H1 (cell line): ENCODE data around the gene ILF3. TPM values are rescaled to one million over a fixed set of nuclear protein-coding genes. Genes with fewer than 3 reads are reported as not detected.
A peak's percentile ranks its signal among the peaks of the same experiment; 100 is the strongest.

Experiments used
- CTCF ChIA-PET: fragments of 300-600 bp; sonication (Branson Sonifier 250); formaldehyde crosslinking; loops from one replicate; lab custom pipeline; 2021; ENCODE audit not compliant: partially characterized antibody; lab: Charles Lee
- POLR2A ChIA-PET: fragments of 300-600 bp; sonication (Branson Sonifier 250); formaldehyde crosslinking; loops from one replicate; lab custom pipeline; 2021; ENCODE audit warnings: inconsistent platforms; ENCODE audit not compliant: partially characterized antibody; lab: Charles Lee
- DNase-seq, 2 experiments: peaks; one replicate each; pipeline versions ENCODE4 v3.0.0 to v3.0.0-alpha.2; 2010 to 2022; ENCODE audit warnings: low spot score in 2 of 2, low read depth in 1 of 2, mixed read lengths in 1 of 2
- FAIRE-seq: peaks from 2 replicates; lab custom pipeline; 2011; peaks lifted over from hg19 to GRCh38; lab: Jason Lieb, UNC
- H2AFZ ChIP-seq: 2 replicates; pipeline ENCODE4 v1.8.1; 2012; ENCODE audit warnings: low read length, inconsistent platforms
- H2AK5ac ChIP-seq: 2 replicates; pipeline ENCODE4 v1.6.1; 2013; ENCODE audit warnings: low read depth, low read length
- H2BK120ac ChIP-seq: replicated peaks from 2 replicates; pipeline ENCODE3; 2013; ENCODE audit warnings: low read depth, low read length, inconsistent platforms
- H2BK12ac ChIP-seq: 2 replicates; pipeline ENCODE4 v1.6.1; 2013; ENCODE audit warnings: low read depth, low read length
- H2BK15ac ChIP-seq: 2 replicates; pipeline ENCODE4 v1.6.1; 2013; ENCODE audit warnings: low read length
- H2BK20ac ChIP-seq: 2 replicates; pipeline ENCODE4 v1.6.1; 2013; ENCODE audit warnings: low read length
- H2BK5ac ChIP-seq: 2 replicates; pipeline ENCODE4 v1.6.1; 2013; ENCODE audit warnings: low read depth, low read length
- H3K14ac ChIP-seq: 2 replicates; pipeline ENCODE4 v1.6.1; 2013; ENCODE audit warnings: inconsistent platforms; ENCODE audit not compliant: insufficient read length
- H3K18ac ChIP-seq: 2 replicates; pipeline ENCODE4 v1.6.1; 2013; ENCODE audit warnings: low read length; ENCODE audit errors: extremely low read depth
- H3K23ac ChIP-seq: 2 replicates; pipeline ENCODE4 v1.6.1; 2013; ENCODE audit warnings: inconsistent platforms; ENCODE audit not compliant: insufficient read length
- H3K23me2 ChIP-seq: 2 replicates; pipeline ENCODE4 v1.6.1; 2013; ENCODE audit warnings: low read depth, low read length
- H3K27ac ChIP-seq: 2 replicates; pipeline ENCODE4 v1.6.1; 2011; ENCODE audit warnings: low read depth, low read length, inconsistent platforms
- H3K27me3 ChIP-seq, 4 experiments: replicated peaks in 1 of 4; 1 replicate in 1 of 4; 2 replicates in 3 of 4; pipeline versions ENCODE4 v1.6.1 to v1.8.1; 2011 to 2013; ENCODE audit warnings: low read length in 3 of 4, mild to moderate bottlenecking in 3 of 4, inconsistent platforms in 2 of 4, mixed read lengths in 2 of 4, moderate library complexity in 1 of 4; ENCODE audit not compliant: control insufficient read depth in 3 of 4, insufficient read depth in 3 of 4; ENCODE audit errors: extremely low read depth in 1 of 4
- H3K36me3 ChIP-seq, 4 experiments: 2 replicates each; pipeline versions ENCODE4 v1.6.1 to v1.8.1; 2011 to 2013; ENCODE audit warnings: mild to moderate bottlenecking in 4 of 4, low read length in 3 of 4, moderate library complexity in 2 of 4, control low read depth in 1 of 4, inconsistent platforms in 1 of 4; ENCODE audit not compliant: insufficient read depth in 4 of 4, control insufficient read depth in 2 of 4
- H3K4ac ChIP-seq: replicated peaks from 2 replicates; pipeline ENCODE3; 2013; ENCODE audit warnings: low read length, low read depth, mixed read lengths, inconsistent platforms; ENCODE audit not compliant: insufficient read length
- H3K4me1 ChIP-seq, 4 experiments: replicated peaks in 1 of 4; 1 replicate in 1 of 4; 2 replicates in 3 of 4; pipeline versions ENCODE4 v1.6.1 to v1.8.1; 2011 to 2013; ENCODE audit warnings: low read length in 3 of 4, inconsistent platforms in 2 of 4, mixed read lengths in 1 of 4; ENCODE audit not compliant: insufficient read depth in 4 of 4, control insufficient read depth in 3 of 4
- H3K4me2 ChIP-seq, 2 experiments: 2 replicates each; pipeline versions ENCODE4 v1.6.1 to v1.8.1; 2011 to 2013; ENCODE audit warnings: low read depth in 2 of 2, low read length in 2 of 2, control low read depth in 1 of 2, inconsistent platforms in 1 of 2, mild to moderate bottlenecking in 1 of 2; ENCODE audit not compliant: insufficient read depth in 1 of 2
- H3K4me3 ChIP-seq, 4 experiments: fragments of 200-600, 300-600 bp in 1 of 4; sonication (generic), shearing (Covaris generic), sonication (Bioruptor Twin) in 1 of 4; 2 replicates each; pipeline versions ENCODE4 v1.5.1 to v1.8.1; 2011 to 2016; ENCODE audit warnings: low read length in 4 of 4, low read depth in 3 of 4, control low read depth in 2 of 4, inconsistent platforms in 2 of 4, mild to moderate bottlenecking in 2 of 4, mixed read lengths in 1 of 4, moderate library complexity in 1 of 4; ENCODE audit not compliant: insufficient read depth in 2 of 4; ENCODE audit errors: extremely low read depth in 1 of 4
- H3K56ac ChIP-seq: replicated peaks from 2 replicates; pipeline ENCODE3; 2013; ENCODE audit warnings: low read depth, mild to moderate bottlenecking, mixed read lengths, low read length, inconsistent platforms; ENCODE audit not compliant: insufficient read length
- H3K79me1 ChIP-seq: 2 replicates; pipeline ENCODE4 v1.6.1; 2013; ENCODE audit warnings: low read depth, low read length, control low read depth
- H3K79me2 ChIP-seq, 2 experiments: 2 replicates each; pipeline versions ENCODE4 v1.6.1 to v1.8.1; 2012 to 2013; ENCODE audit warnings: low read length in 2 of 2, mild to moderate bottlenecking in 2 of 2, inconsistent platforms in 1 of 2; ENCODE audit not compliant: insufficient read depth in 2 of 2, control insufficient read depth in 1 of 2
- H3K9ac ChIP-seq, 4 experiments: replicated peaks in 1 of 4; 1 replicate in 1 of 4; 2 replicates in 3 of 4; pipeline versions ENCODE4 v1.6.1 to v1.8.1; 2011 to 2013; ENCODE audit warnings: low read depth in 3 of 4, low read length in 3 of 4, control low read depth in 2 of 4, mild to moderate bottlenecking in 2 of 4, moderate library complexity in 2 of 4, inconsistent platforms in 1 of 4; ENCODE audit errors: extremely low read depth in 1 of 4
- H3K9me3 ChIP-seq, 2 experiments: 2 replicates each; pipeline versions ENCODE4 v1.6.1 to v1.8.1; 2012 to 2013; ENCODE audit warnings: mild to moderate bottlenecking in 2 of 2, moderate library complexity in 2 of 2, control low read depth in 1 of 2, inconsistent platforms in 1 of 2, low read depth in 1 of 2, low read length in 1 of 2, mixed read lengths in 1 of 2; ENCODE audit not compliant: insufficient read depth in 2 of 2
- H4K20me1 ChIP-seq, 2 experiments: replicated peaks in 1 of 2; 2 replicates each; pipeline versions ENCODE3 to v1.8.1; 2011 to 2013; ENCODE audit warnings: inconsistent platforms in 2 of 2, low read length in 2 of 2, mild to moderate bottlenecking in 1 of 2; ENCODE audit not compliant: insufficient read depth in 2 of 2, control insufficient read depth in 1 of 2
- H4K5ac ChIP-seq: 2 replicates; pipeline ENCODE4 v1.6.1; 2013; ENCODE audit warnings: low read length, low read depth, mixed read lengths, inconsistent platforms; ENCODE audit not compliant: insufficient read length
- H4K8ac ChIP-seq: 2 replicates; pipeline ENCODE4 v1.8.0; 2013; ENCODE audit warnings: mild to moderate bottlenecking, moderate library complexity, low read length, inconsistent platforms; ENCODE audit not compliant: insufficient read depth; ENCODE audit errors: extremely low read depth
- H4K91ac ChIP-seq: replicated peaks from 2 replicates; pipeline ENCODE3; 2013; ENCODE audit warnings: low read length, mixed read lengths, inconsistent platforms; ENCODE audit not compliant: insufficient read length
- POLR2AphosphoS5 ChIP-seq: IDR thresholded peaks from 2 replicates; pipeline ENCODE4 v1.6.1; 2011; ENCODE audit warnings: low read depth, low read length
- SP1 ChIP-seq: IDR thresholded peaks from 2 replicates; pipeline ENCODE4 v1.6.1; 2011; ENCODE audit warnings: low read depth, low read length
- WGBS, 2 experiments: shearing (Covaris generic) in 1 of 2; methylation state at CpG; one replicate each; pipeline versions ENCODE4 v1.1.6 to v1.1.7; 2013 to 2015; ENCODE audit warnings: low lambda C conversion rate in 2 of 2, mixed read lengths in 2 of 2, inconsistent platforms in 1 of 2, low coverage in 1 of 2, missing lambda C conversion rate in 1 of 2; ENCODE audit not compliant: insufficient replicate concordance in 2 of 2, insufficient coverage in 1 of 2, insufficient read length in 1 of 2; ENCODE audit errors: extremely low coverage in 1 of 2, missing lambda C conversion rate in 1 of 2; 5-methylcytosine and 5-hydroxymethylcytosine counted together
- polyA plus RNA-seq, 7 experiments: library from polyadenylated mRNA; depleted of rRNA in 3 of 7; stranded (reverse) in 5 of 7; unstranded in 2 of 7; fragments of >200 nt in 5 of 7; fragments of 200-250 nt in 2 of 7; gene quantifications; 1 replicate in 5 of 7; 2 replicates in 1 of 7; 4 replicates in 1 of 7; pipeline versions ENCODE4 v1.2.1 to v1.2.3, GENCODE V29; 2011 to 2013; ENCODE audit warnings: missing spikeins in 2 of 7, mixed read lengths in 2 of 7
- total RNA-seq: library from RNA; stranded (reverse); fragmentation: NEBNext Ultra II Directional; extraction: Animal tissue kit (Norgen Biotek cat#: 25700); gene quantifications from 2 replicates; pipeline ENCODE4 v1.2.1, GENCODE V29; 2021

ILF3 gene
- total and polyA plus RNA-seq, 2 of the 8 experiments (the other 6 are each of a cell fraction or from before 2014, with no cell fraction given): 291 to 695 TPM

- no peak overlapping the region for H3K14ac ChIP-seq
- no peak overlapping the region for H2BK120ac ChIP-seq
- peaks cover 4 to 91% of the 10 kb centered on the region in 2 experiments; a peak in 3 of 4 replicates for H3K79me2 ChIP-seq
- H3K4me1 ChIP-seq: no peaks in the 10 kb centered on the region; a peak in 2 of 7 replicates
- no peak overlapping the region for H3K23ac ChIP-seq
- no peaks in the 10 kb centered on the region for H3K27me3 ChIP-seq
- no peak overlapping the region for H2BK15ac ChIP-seq
- TF ChIP-seq SP1 (no peak), POLR2AphosphoS5 (peak; percentile 71; the same call in 1 of the 2 replicates)
- H3K9ac ChIP-seq: no peak overlapping the region
- no peaks in the 10 kb centered on the region for H3K9me3 ChIP-seq
- peaks cover 27 to 37% of the 10 kb centered on the region in 2 experiments for H4K20me1 ChIP-seq
- no peak overlapping the region for H4K91ac ChIP-seq
- H2BK12ac ChIP-seq: no peak overlapping the region
- H3K4ac ChIP-seq: no peak overlapping the region
- ChIA-PET CTCF (interaction anchor here (0.5 to 3.5 kb wide), 6 partner anchors 22 to 148 kb away, joined by 3 to 13 read pairs (median 6); no protein-coding TSS in a partner anchor), POLR2A (interaction anchor here (1.2 to 59.0 kb wide), 3 partner anchors 9 to 53 kb away, joined by 4 to 1874 read pairs (median 1874); partner anchors contain the start of genes DNM2, ILF3, QTRT1 and SLC44A2)
- H4K8ac ChIP-seq: no peak overlapping the region
- no peak overlapping the region for H3K4me2 ChIP-seq
- no peak overlapping the region for H4K5ac ChIP-seq
- FAIRE-seq (no peak), DNase-seq (no peak)
- no peak overlapping the region for H3K18ac ChIP-seq
- peaks cover 72 to 90% (median 86%) of the 10 kb centered on the region in 4 experiments for H3K36me3 ChIP-seq
- peaks cover 7% of the 10 kb centered on the region for H3K79me1 ChIP-seq
- no peak overlapping the region for H2AK5ac ChIP-seq
- no peak overlapping the region for H2AFZ ChIP-seq
- H3K27ac ChIP-seq: no peak overlapping the region
- no peaks in the 10 kb centered on the region for H3K23me2 ChIP-seq
- no peak overlapping the region for H2BK5ac ChIP-seq
- no peak overlapping the region for H3K56ac ChIP-seq
- H2BK20ac ChIP-seq: no peak overlapping the region
- no peak overlapping the region for H3K4me3 ChIP-seq
- 88% methylated on average over 13 of the region's 13 CpGs; no CpG with 5 or more reads in 1 of the 2 experiments for WGBS, 2 experiments
These were observed 23.6 kb downstream of the ILF3 start for GRCh38 chr19:10677751-10678150.
